B cell (primary cell): ENCODE data around the gene LMO7. TPM values are rescaled to one million over a fixed set of nuclear protein-coding genes. Genes with fewer than 3 reads are reported as not detected.

Source experiments
- ATAC-seq: fragments of 200-7000 bp; cut with Tn5 transposase; one replicate; pipeline ENCODE4 v1.10.0; 2021; ENCODE audit warnings: low read depth, mild to moderate bottlenecking, moderate number of reproducible peaks, moderate library complexity
- CTCF ChIA-PET: fragments of 350-600 bp; sonication (Branson Sonifier 250); formaldehyde crosslinking; loops from one replicate; lab custom pipeline; 2021; ENCODE audit warnings: antibody characterized with exemption, inconsistent platforms; lab: Charles Lee
- POLR2A ChIA-PET: fragments of 350-600 bp; sonication (Branson Sonifier 250); formaldehyde crosslinking; loops from one replicate; lab custom pipeline; 2021; ENCODE audit warnings: antibody characterized with exemption; lab: Charles Lee
- DNase-seq: peaks from one replicate; pipeline ENCODE4 v3.0.0; 2013
- H2AFZ ChIP-seq: 2 replicates; pipeline ENCODE4 v1.6.1; 2012; ENCODE audit warnings: mild to moderate bottlenecking, low read depth, low read length; ENCODE audit not compliant: insufficient read depth, poor library complexity, severe bottlenecking
- H3K27ac ChIP-seq, 2 donors: 1 replicate in 1 of 2; 2 replicates in 1 of 2; pipeline ENCODE4 v1.5.1; 2012 to 2013; ENCODE audit warnings: low read length in 2 of 2, mild to moderate bottlenecking in 2 of 2, moderate library complexity in 1 of 2
- H3K27me3 ChIP-seq, 4 experiments: fragments of 200-600 bp in 1 of 4; sonication (generic) in 1 of 4; replicated peaks in 1 of 4; 1 replicate in 2 of 4; 2 replicates in 2 of 4; pipeline versions ENCODE4 v1.6.1 to v1.7.0; 2013 to 2016; ENCODE audit warnings: low read length in 3 of 4, mild to moderate bottlenecking in 2 of 4, mixed read lengths in 1 of 4, moderate library complexity in 1 of 4; ENCODE audit not compliant: insufficient read depth in 4 of 4, control insufficient read depth in 3 of 4; ENCODE audit errors: control extremely low read depth in 1 of 4
- H3K36me3 ChIP-seq, 2 experiments: replicated peaks in 1 of 2; 1 replicate in 1 of 2; 2 replicates in 1 of 2; pipeline versions ENCODE4 v1.6.1 to v1.7.1; 2013; ENCODE audit warnings: low read length in 1 of 2; ENCODE audit not compliant: insufficient read depth in 2 of 2, control insufficient read depth in 1 of 2; ENCODE audit errors: control extremely low read depth in 1 of 2, extremely low read depth in 1 of 2
- H3K4me1 ChIP-seq, 2 donors: fragments of 200-600 bp in 1 of 2; sonication (generic) in 1 of 2; 1 replicate in 1 of 2; 2 replicates in 1 of 2; pipeline versions ENCODE4 v1.5.1 to v1.6.1; 2013 to 2017; ENCODE audit warnings: low read length in 2 of 2; ENCODE audit not compliant: control insufficient read depth in 2 of 2, insufficient read depth in 2 of 2
- H3K4me2 ChIP-seq: replicated peaks from 2 replicates; pipeline ENCODE3; 2012; ENCODE audit warnings: mild to moderate bottlenecking, low read depth, low read length; ENCODE audit not compliant: poor library complexity, severe bottlenecking
- H3K4me3 ChIP-seq, 5 experiments: fragments of 200-600 bp in 1 of 5; sonication (generic) in 1 of 5; 1 replicate in 3 of 5; 2 replicates in 2 of 5; pipeline versions ENCODE4 v1.5.1 to v1.7.0; 2011 to 2016; ENCODE audit warnings: low read length in 4 of 5, mild to moderate bottlenecking in 4 of 5, low read depth in 2 of 5, control low read depth in 1 of 5, moderate library complexity in 1 of 5; ENCODE audit not compliant: insufficient read depth in 1 of 5; ENCODE audit errors: control extremely low read depth in 1 of 5, extremely low read depth in 1 of 5
- H3K79me2 ChIP-seq: fragments of 200-600 bp; sonication (generic); one replicate; pipeline ENCODE4 v1.6.0; 2016; ENCODE audit warnings: low read length; ENCODE audit not compliant: control insufficient read depth, insufficient read depth
- H3K9ac ChIP-seq: fragments of 200-600 bp; sonication (generic); 2 replicates; pipeline ENCODE4 v1.6.1; 2017; ENCODE audit warnings: mild to moderate bottlenecking, low read length, moderate library complexity
- H3K9me3 ChIP-seq, 3 donors: one replicate each; pipeline versions ENCODE4 v1.6.1 to v1.7.1; 2013; ENCODE audit warnings: low read length in 2 of 3; ENCODE audit not compliant: control insufficient read depth in 2 of 3, insufficient read depth in 1 of 3; ENCODE audit errors: control extremely low read depth in 1 of 3
- H4K20me1 ChIP-seq: 2 replicates; pipeline ENCODE4 v1.6.0; 2012; ENCODE audit warnings: mild to moderate bottlenecking, low read length; ENCODE audit not compliant: insufficient read depth, control insufficient read depth, poor library complexity, severe bottlenecking
- H3K27ac Mint-ChIP-seq: one replicate; pipeline ENCODE4 v1.8.0; 2021; ENCODE audit warnings: mixed read lengths
- H3K27me3 Mint-ChIP-seq: one replicate; pipeline ENCODE4 v1.8.0; 2021; ENCODE audit warnings: mixed read lengths
- H3K4me1 Mint-ChIP-seq: one replicate; pipeline ENCODE4 v1.8.0; 2021; ENCODE audit warnings: mixed read lengths
- H3K4me3 Mint-ChIP-seq: one replicate; pipeline ENCODE4 v1.8.0; 2021; ENCODE audit warnings: mixed read lengths
- H3K9me3 Mint-ChIP-seq: one replicate; pipeline ENCODE4 v1.8.0; 2022; ENCODE audit warnings: mixed read lengths; ENCODE audit not compliant: insufficient read depth
- EZH2 ChIP-seq: IDR thresholded peaks from 2 replicates; pipeline ENCODE4 v1.6.1; 2012; ENCODE audit warnings: borderline replicate concordance, low read depth, mild to moderate bottlenecking, moderate library complexity, low read length; ENCODE audit not compliant: insufficient read depth, poor library complexity, severe bottlenecking
- WGBS: methylation state at CpG from one replicate; pipeline ENCODE4 v1.1.5; 2013; ENCODE audit warnings: missing lambda C conversion rate; ENCODE audit not compliant: insufficient coverage; 5-methylcytosine and 5-hydroxymethylcytosine counted together
- intact Hi-C: fragments of 100-400 bp; cut with micrococcal nuclease; formaldehyde crosslinking; loops from one replicate; pipeline ENCODE4 v1.10.0; 2022
- polyA plus RNA-seq: library from polyadenylated mRNA; depleted of rRNA; stranded (reverse); fragments of >200 nt; gene quantifications from 2 replicates; pipeline ENCODE4 v1.2.3, GENCODE V29; 2012
- total RNA-seq, 2 donors: library from RNA; stranded (reverse); fragments of 120-200 nt in 1 of 2; gene quantifications; 1 replicate in 1 of 2; 2 replicates in 1 of 2; pipeline versions ENCODE4 v1.2.3 to v1.2.4, GENCODE V29; 2013 to 2022
- TF ChIP-seq, protein P1 (sequence below): fragments of 200-600 bp; IDR thresholded peaks from one replicate; pipeline ENCODE4 v1.8.0; 2022; ENCODE audit warnings: antibody characterized with exemption, mild to moderate bottlenecking

LMO7 gene
- total and polyA plus RNA-seq, 2 donors (not counting 1 experiment from before 2014, with no cell fraction given), result 7.8 to 17.4 TPM

DNA sequence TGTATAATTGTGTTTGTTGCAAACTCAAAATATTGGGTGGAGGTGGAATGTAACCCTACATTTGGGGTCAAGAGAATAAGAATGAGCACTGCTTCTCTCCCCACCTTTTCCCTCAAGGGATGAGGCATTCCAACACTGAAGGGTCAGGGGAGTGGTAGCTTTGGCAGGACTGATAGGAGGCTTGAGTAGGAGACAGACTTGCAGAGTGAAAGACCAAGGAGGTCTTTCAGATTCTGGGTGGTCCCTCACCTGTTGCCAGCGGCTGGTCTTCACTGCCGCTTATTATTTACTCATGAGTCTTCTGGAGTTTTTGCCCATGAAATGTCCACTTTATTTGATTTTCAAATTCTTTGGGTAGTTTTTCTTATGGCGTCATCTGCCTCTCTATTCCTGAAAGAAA, 118.8 kb downstream of the LMO7 start:
- Mint-ChIP-seq H3K27ac (no peak overlapping the region), H3K9me3 (peaks cover 16% of the 10 kb centered on the region), H3K4me1 (peaks cover under 1% of the 10 kb centered on the region), H3K4me3 (no peak overlapping the region), H3K27me3 (no peaks in the 10 kb centered on the region)
- CTCF ChIA-PET, result no interaction called here
- Histone ChIP-seq H2AFZ (no peak overlapping the region), H4K20me1 (no peaks in the 10 kb centered on the region), H3K4me3 (no peak overlapping the region), H3K9ac (no peak overlapping the region), H3K4me1 (no peaks in the 10 kb centered on the region), H3K36me3 (no peaks in the 10 kb centered on the region), H3K27me3 (no peaks in the 10 kb centered on the region), H3K9me3 (peaks cover 0 to 3% (median 3%) of the 10 kb centered on the region in 3 donors), H3K4me2 (no peak overlapping the region), H3K27ac (no peak overlapping the region), H3K79me2 (no peaks in the 10 kb centered on the region)
- ATAC-seq (no peak), DNase-seq (no peak)
- no peak for TF ChIP-seq EZH2
- TF ChIP-seq, protein P1, sequence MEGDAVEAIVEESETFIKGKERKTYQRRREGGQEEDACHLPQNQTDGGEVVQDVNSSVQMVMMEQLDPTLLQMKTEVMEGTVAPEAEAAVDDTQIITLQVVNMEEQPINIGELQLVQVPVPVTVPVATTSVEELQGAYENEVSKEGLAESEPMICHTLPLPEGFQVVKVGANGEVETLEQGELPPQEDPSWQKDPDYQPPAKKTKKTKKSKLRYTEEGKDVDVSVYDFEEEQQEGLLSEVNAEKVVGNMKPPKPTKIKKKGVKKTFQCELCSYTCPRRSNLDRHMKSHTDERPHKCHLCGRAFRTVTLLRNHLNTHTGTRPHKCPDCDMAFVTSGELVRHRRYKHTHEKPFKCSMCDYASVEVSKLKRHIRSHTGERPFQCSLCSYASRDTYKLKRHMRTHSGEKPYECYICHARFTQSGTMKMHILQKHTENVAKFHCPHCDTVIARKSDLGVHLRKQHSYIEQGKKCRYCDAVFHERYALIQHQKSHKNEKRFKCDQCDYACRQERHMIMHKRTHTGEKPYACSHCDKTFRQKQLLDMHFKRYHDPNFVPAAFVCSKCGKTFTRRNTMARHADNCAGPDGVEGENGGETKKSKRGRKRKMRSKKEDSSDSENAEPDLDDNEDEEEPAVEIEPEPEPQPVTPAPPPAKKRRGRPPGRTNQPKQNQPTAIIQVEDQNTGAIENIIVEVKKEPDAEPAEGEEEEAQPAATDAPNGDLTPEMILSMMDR, result no peak
- POLR2A ChIA-PET, result no interaction called here
- intact Hi-C loops, result no loop called here
- 100% methylated on average over 1 of the region's 3 CpGs for WGBS

DNA sequence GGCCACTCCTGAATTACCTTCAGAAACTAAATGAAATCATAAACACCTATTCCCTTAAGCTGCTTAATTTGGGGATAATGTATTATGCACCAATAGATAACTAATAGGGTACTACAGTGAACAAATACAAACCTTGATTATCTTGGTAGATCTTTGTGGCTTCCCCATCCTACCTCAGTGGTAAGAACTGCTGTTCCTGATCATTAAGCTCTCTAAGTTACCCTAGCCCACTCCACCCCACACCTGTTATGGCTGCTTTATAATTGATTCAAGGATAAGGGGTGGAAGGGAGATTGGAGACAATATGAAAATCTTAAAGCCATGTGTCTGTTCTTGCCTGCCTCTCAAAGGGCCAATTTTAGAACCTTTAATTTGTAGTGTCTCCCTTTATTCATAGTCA, 121.2 kb downstream of the LMO7 start:
- Histone ChIP-seq H3K4me1 (peaks cover 6 to 11% of the 10 kb centered on the region in 2 donors), H3K27ac (no peak overlapping the region), H4K20me1 (no peaks in the 10 kb centered on the region), H3K4me2 (no peak overlapping the region), H3K79me2 (no peaks in the 10 kb centered on the region), H2AFZ (no peak overlapping the region), H3K4me3 (no peak overlapping the region), H3K27me3 (no peaks in the 10 kb centered on the region), H3K9me3 (peaks cover 0 to 3% (median 3%) of the 10 kb centered on the region in 3 donors), H3K9ac (no peak overlapping the region), H3K36me3 (no peaks in the 10 kb centered on the region)
- intact Hi-C loops, result no loop called here
- no peak overlapping the region for H3K27ac Mint-ChIP-seq
- CTCF ChIA-PET, result no interaction called here
- peaks cover 19% of the 10 kb centered on the region for H3K4me1 Mint-ChIP-seq
- ATAC-seq, result no peak
- H3K27me3 Mint-ChIP-seq, result no peaks in the 10 kb centered on the region
- TF ChIP-seq EZH2, result no peak
- TF ChIP-seq, protein P1, result no peak
- peaks cover 16% of the 10 kb centered on the region for H3K9me3 Mint-ChIP-seq
- no peak overlapping the region for H3K4me3 Mint-ChIP-seq
- POLR2A ChIA-PET, result no interaction called here
- DNase-seq, result no peak
